GM18508 (cell line): Measurements from ENCODE around the gene HDAC9.

Experiments used
- ATAC-seq: cut with Tn5 transposase; IDR thresholded peaks from one replicate; pipeline ENCODE4 v1.9.1; 2021; ENCODE audit warnings: moderate number of reproducible peaks; ENCODE audit not compliant: insufficient read depth, unreplicated experiment

HDAC9 gene

GRCh38 chr7:18864967-18865366 is 369.4 kb downstream of the HDAC9 start:
- no peak for ATAC-seq

GRCh38 chr7:18866359-18867036 is 370.9 kb downstream of the HDAC9 start:
- ATAC-seq, result peak; percentile 92

GRCh38 chr7:18872344-18872743 is 376.8 kb downstream of the HDAC9 start:
- ATAC-seq, result no peak

- ATAC-seq, result no peak
Observed at GRCh38 chr7:18873734-18874336, 378.3 kb downstream of the HDAC9 start.

- no peak for ATAC-seq
Observed at GRCh38 chr7:18874880-18875279, 379.3 kb downstream of the HDAC9 start.

GRCh38 chr7:18877874-18878273 is 382.3 kb downstream of the HDAC9 start:
- ATAC-seq, result no peak

GRCh38 chr7:18886832-18887231 is 391.3 kb downstream of the HDAC9 start:
- no peak for ATAC-seq

GRCh38 chr7:18889436-18889835 is 393.9 kb downstream of the HDAC9 start:
- ATAC-seq, result no peak

- ATAC-seq, result no peak
Observed at GRCh38 chr7:18890134-18890533, 394.6 kb downstream of the HDAC9 start.

- no peak for ATAC-seq
Observed at GRCh38 chr7:18890885-18891621, 395.5 kb downstream of the HDAC9 start.

GRCh38 chr7:18893156-18893555 is 397.6 kb downstream of the HDAC9 start:
- ATAC-seq, result no peak

GRCh38 chr7:18894155-18894554 is 398.6 kb downstream of the HDAC9 start:
- ATAC-seq, result no peak

GRCh38 chr7:18895456-18895855 is 399.9 kb downstream of the HDAC9 start:
- ATAC-seq, result no peak

- ATAC-seq, result no peak
Observed at GRCh38 chr7:18896343-18896975, 400.9 kb downstream of the HDAC9 start.

- ATAC-seq, result no peak
Observed at GRCh38 chr7:18900236-18900635, 404.7 kb downstream of the HDAC9 start.

GRCh38 chr7:18900803-18901202 is 405.3 kb downstream of the HDAC9 start:
- no peak for ATAC-seq

GRCh38 chr7:18901351-18901750 is 405.8 kb downstream of the HDAC9 start:
- ATAC-seq, result no peak

GRCh38 chr7:18901982-18902421 is 406.5 kb downstream of the HDAC9 start:
- no peak for ATAC-seq

- no peak for ATAC-seq
Observed at GRCh38 chr7:18902892-18903291, 407.3 kb downstream of the HDAC9 start.

GRCh38 chr7:18903695-18904094 is 408.1 kb downstream of the HDAC9 start:
- no peak for ATAC-seq
